ENCODE results near the gene GSTM4. TPM values are rescaled to one million over a fixed set of nuclear protein-coding genes. Genes with fewer than 3 reads are reported as not detected.

GSTM4 gene
- total and polyA plus RNA-seq, 9 of the 15 experiments (the other 6 are each of a cell fraction or from before 2014, with no cell fraction given) = 18.8 to 53.4 (median 38.8) TPM

GRCh38 chr1:109618661-109619575 lies 37.0 kb upstream of the GSTM4 start (continued):
- TF ChIP-seq, protein P1, sequence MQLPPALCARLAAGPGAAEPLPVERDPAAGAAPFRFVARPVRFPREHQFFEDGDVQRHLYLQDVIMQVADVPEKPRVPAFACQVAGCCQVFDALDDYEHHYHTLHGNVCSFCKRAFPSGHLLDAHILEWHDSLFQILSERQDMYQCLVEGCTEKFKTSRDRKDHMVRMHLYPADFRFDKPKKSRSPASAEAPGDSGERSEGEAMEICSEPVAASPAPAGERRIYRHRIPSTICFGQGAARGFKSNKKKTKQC (CRISPR knock-in tag; IDR thresholded peaks at IDR 0.05) = no peak
- TF ChIP-seq ATF6 (CRISPR knock-in tag; IDR thresholded peaks at IDR 0.05) (peak; percentile 56; the same call in 1 of the 2 replicates), ZNF445 (CRISPR knock-in tag; IDR thresholded peaks at IDR 0.05; ENCODE audit: low read depth) (no peak), HDAC2 (IDR thresholded peaks at IDR 0.05) (no peak; the same call in 1 of the 2 replicates), BCL6 (CRISPR knock-in tag; IDR thresholded peaks at IDR 0.05) (no peak), ZNF184 (CRISPR knock-in tag; IDR thresholded peaks at IDR 0.05) (no peak), SRSF7 (optimal IDR thresholded peaks at IDR 0.05; ENCODE audit: low read depth, low read length) (no peak), HMG20B (CRISPR knock-in tag; IDR thresholded peaks at IDR 0.05) (no peak), RBM15 (IDR thresholded peaks at IDR 0.05; ENCODE audit: insufficient read depth, low read length) (no peak), RHOXF2B (CRISPR knock-in tag; conservative IDR thresholded peaks at IDR 0.05) (0 out of 2 replicates have a peak, but pooled peaks have one; percentile 5), ZNF175 (CRISPR knock-in tag; IDR thresholded peaks at IDR 0.05; ENCODE audit: low read depth) (no peak), ZNF134 (CRISPR knock-in tag; conservative IDR thresholded peaks at IDR 0.05) (no peak), ILF3 (IDR thresholded peaks at IDR 0.05; ENCODE audit: borderline replicate concordance) (no peak), SRSF1 (IDR thresholded peaks at IDR 0.05; ENCODE audit: low read depth, low read length) (no peak), ZNF699 (CRISPR knock-in tag; IDR thresholded peaks at IDR 0.05; ENCODE audit: insufficient replicate concordance) (no peak), CHCHD3 (CRISPR knock-in tag; IDR thresholded peaks at IDR 0.05) (no peak), CREBBP (IDR thresholded peaks at IDR 0.05; ENCODE audit: low read depth, low read length) (no peak), MXI1 (IDR thresholded peaks at IDR 0.05; ENCODE audit: low read depth, low read length) (no peak), ZNF551 (CRISPR knock-in tag; IDR thresholded peaks at IDR 0.05) (no peak), MYNN (IDR thresholded peaks at IDR 0.05) (no peak), MYNN (CRISPR knock-in tag; IDR thresholded peaks at IDR 0.05) (no peak)
- TF ChIP-seq, protein P2, sequence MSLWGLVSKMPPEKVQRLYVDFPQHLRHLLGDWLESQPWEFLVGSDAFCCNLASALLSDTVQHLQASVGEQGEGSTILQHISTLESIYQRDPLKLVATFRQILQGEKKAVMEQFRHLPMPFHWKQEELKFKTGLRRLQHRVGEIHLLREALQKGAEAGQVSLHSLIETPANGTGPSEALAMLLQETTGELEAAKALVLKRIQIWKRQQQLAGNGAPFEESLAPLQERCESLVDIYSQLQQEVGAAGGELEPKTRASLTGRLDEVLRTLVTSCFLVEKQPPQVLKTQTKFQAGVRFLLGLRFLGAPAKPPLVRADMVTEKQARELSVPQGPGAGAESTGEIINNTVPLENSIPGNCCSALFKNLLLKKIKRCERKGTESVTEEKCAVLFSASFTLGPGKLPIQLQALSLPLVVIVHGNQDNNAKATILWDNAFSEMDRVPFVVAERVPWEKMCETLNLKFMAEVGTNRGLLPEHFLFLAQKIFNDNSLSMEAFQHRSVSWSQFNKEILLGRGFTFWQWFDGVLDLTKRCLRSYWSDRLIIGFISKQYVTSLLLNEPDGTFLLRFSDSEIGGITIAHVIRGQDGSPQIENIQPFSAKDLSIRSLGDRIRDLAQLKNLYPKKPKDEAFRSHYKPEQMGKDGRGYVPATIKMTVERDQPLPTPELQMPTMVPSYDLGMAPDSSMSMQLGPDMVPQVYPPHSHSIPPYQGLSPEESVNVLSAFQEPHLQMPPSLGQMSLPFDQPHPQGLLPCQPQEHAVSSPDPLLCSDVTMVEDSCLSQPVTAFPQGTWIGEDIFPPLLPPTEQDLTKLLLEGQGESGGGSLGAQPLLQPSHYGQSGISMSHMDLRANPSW (CRISPR knock-in tag; IDR thresholded peaks at IDR 0.05) = no peak
- TF ChIP-seq, protein P3, sequence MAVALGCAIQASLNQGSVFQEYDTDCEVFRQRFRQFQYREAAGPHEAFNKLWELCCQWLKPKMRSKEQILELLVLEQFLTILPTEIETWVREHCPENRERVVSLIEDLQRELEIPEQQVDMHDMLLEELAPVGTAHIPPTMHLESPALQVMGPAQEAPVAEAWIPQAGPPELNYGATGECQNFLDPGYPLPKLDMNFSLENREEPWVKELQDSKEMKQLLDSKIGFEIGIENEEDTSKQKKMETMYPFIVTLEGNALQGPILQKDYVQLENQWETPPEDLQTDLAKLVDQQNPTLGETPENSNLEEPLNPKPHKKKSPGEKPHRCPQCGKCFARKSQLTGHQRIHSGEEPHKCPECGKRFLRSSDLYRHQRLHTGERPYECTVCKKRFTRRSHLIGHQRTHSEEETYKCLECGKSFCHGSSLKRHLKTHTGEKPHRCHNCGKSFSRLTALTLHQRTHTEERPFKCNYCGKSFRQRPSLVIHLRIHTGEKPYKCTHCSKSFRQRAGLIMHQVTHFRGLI (CRISPR knock-in tag; IDR thresholded peaks at IDR 0.05) = no peak

Measured in K562 (cell line).